NCI-H2081 (cell line): Measurements from ENCODE around the gene STAC.
A peak's percentile ranks its signal among the peaks of the same experiment; 100 is the strongest.
"Not testable (repeated sequence)": the region's sequence is repeated elsewhere in the genome, so short reads cannot be mapped to it uniquely, and the experiment has no call there.

Experiments
- DNase-seq, 2 experiments: peaks; one replicate each; lab custom pipeline; 2025; lab: John Stamatoyannopoulos, UW

STAC gene

GRCh38 chr3:36416599-36416998, 36.3 kb downstream of the STAC start:
- DNase-seq: no peak

- DNase-seq: no peak
Measured at GRCh38 chr3:36417237-36417636, 36.9 kb downstream of the STAC start.

- no peak for DNase-seq
Measured at GRCh38 chr3:36418296-36418695, 38.0 kb downstream of the STAC start.

- DNase-seq: no peak
Measured at GRCh38 chr3:36428445-36428844, 48.1 kb downstream of the STAC start.

- DNase-seq: no peak
Measured at GRCh38 chr3:36429986-36430485, 49.7 kb downstream of the STAC start.

GRCh38 chr3:36433511-36433910, 53.2 kb downstream of the STAC start:
- no peak for DNase-seq

- peak in 1 of 2 experiments; percentile 26 for DNase-seq
Measured at GRCh38 chr3:36434687-36435426, 54.6 kb downstream of the STAC start.

- DNase-seq: no peak
Measured at GRCh38 chr3:36443028-36443686, 62.9 kb downstream of the STAC start.

- no peak for DNase-seq
Measured at GRCh38 chr3:36444909-36445308, 64.6 kb downstream of the STAC start.

GRCh38 chr3:36446276-36446675, 66.0 kb downstream of the STAC start:
- no peak for DNase-seq

- no peak for DNase-seq
Measured at GRCh38 chr3:36447061-36447460, 66.8 kb downstream of the STAC start.

GRCh38 chr3:36451816-36452215, 71.5 kb downstream of the STAC start:
- DNase-seq: no peak

- not testable (repeated sequence) for DNase-seq
Measured at GRCh38 chr3:36453213-36453612, 72.9 kb downstream of the STAC start.

GRCh38 chr3:36453896-36454295, 73.6 kb downstream of the STAC start:
- not testable (repeated sequence) for DNase-seq

GRCh38 chr3:36455406-36455805, 75.1 kb downstream of the STAC start:
- DNase-seq: no peak

- no peak for DNase-seq
Measured at GRCh38 chr3:36456784-36457183, 76.5 kb downstream of the STAC start.

GRCh38 chr3:36457667-36458066, 77.4 kb downstream of the STAC start:
- no peak for DNase-seq

- DNase-seq: no peak
Measured at GRCh38 chr3:36459177-36459576, 78.9 kb downstream of the STAC start.

- DNase-seq: no peak
Measured at GRCh38 chr3:36461597-36461996, 81.3 kb downstream of the STAC start.

GRCh38 chr3:36472045-36472444, 91.7 kb downstream of the STAC start:
- not testable (repeated sequence) for DNase-seq

- DNase-seq: no peak
Measured at GRCh38 chr3:36475558-36475957, 95.3 kb downstream of the STAC start.

- DNase-seq: no peak
Measured at GRCh38 chr3:36476286-36476942, 96.1 kb downstream of the STAC start.

GRCh38 chr3:36477655-36478054, 97.4 kb downstream of the STAC start:
- DNase-seq: no peak
